ENCODE measurements around the gene SMPD2.

Gene SMPD2, protein sequence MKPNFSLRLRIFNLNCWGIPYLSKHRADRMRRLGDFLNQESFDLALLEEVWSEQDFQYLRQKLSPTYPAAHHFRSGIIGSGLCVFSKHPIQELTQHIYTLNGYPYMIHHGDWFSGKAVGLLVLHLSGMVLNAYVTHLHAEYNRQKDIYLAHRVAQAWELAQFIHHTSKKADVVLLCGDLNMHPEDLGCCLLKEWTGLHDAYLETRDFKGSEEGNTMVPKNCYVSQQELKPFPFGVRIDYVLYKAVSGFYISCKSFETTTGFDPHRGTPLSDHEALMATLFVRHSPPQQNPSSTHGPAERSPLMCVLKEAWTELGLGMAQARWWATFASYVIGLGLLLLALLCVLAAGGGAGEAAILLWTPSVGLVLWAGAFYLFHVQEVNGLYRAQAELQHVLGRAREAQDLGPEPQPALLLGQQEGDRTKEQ

DNA sequence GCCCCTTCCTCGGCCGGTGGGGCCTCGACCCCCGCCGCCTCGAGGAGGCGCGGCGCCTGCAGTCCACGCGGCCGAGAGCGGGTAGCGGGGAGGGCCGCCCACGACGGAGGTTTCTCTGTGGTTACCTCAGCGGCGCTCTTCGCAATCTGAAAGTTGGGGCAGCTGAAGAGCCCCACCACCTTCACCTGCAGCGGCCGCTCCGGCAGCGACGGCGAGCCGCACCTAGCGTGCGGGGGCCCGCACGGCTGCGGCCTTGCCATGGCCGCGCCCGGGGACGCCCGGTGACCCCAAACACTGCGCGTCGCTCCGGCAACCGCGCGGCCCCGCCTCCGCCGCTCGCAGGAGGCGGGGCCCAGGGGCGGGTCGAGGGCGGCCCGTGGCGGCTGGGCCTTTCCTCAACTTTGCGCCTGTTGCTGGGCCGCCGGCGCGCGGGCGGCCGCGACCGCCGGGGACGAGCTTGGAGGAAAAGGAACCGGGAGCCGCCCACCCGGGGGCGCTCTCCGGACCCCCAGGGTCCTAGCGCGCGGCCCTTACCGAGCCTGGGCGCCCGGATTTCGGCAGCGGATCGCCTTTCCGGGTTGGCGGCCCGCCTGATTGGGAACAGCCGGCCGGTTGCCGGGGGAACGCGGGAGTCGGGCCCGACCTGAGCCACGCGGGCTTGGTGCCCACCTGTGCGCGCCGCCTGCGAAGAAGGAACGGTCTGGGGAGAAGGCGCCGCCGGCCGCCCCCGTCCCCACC lies at the start of gene SMPD2, which contains the start of gene PPIL6:
TSS of gene SMPD2 (plus strand) at position 394 of the 738 bp plus-strand sequence. CDS start 398 bp downstream, outside the sequence.
TSS of gene PPIL6 (minus strand) at position 298 of the 738 bp plus-strand sequence. CDS start at position 260, 38 bp downstream.
- peak; percentile 76 for DNase-seq

DNA sequence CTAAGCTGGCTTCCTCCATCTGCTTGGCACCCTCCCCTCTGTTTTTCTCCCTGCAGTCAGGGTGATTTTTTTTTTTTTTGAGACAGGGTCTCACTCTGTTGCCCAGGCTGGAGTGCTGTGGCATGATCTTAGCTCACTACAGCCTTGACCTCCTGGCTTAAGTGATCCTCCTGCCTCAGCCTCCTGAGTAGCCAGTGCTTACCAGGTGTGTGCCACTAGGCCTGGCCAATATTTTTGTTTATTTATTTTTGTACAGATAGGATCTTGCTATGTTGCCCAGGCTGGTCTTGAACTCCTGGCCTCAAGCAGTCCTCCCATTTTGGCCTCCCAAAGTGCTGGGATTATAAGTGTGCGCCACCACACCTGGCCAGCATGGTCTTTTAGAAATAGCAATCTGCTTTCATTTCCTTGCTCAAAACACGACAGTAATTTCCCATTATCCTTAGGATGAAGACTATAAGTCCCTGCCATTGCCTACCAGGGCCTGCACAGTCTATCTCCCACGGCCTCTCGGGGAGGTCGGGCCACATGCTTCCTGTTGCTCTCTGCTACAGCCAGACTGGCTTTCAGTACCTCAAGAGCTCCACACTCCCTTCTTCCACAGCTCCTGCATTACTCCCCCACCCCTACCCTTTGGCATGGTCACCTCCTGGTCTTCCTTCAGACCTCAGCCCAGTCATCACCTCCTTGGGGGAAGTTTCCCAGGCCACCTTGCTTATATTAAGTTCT lies 47.2 kb upstream of the SMPD2 start:
- peak; percentile 20 for DNase-seq

DNA sequence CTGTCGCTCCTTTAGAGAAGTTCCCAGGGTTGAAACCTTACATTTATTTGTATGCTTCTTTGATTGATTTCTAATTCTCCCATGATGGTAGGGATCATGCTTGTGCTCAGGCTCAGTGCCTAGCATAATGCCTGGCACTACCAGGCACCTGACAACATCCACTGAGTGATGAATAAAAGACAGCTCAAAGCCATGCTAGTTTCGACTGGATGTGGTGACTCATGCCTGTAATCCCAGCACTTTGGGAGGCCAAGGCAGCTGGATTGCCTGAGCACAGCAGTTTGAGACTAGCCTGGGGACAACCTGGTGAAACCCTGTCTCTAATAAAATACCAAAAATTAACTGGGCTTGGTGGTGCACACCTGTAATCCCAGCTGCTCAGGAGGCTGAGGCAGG lies 46.6 kb upstream of the SMPD2 start:
- peak; percentile 79 for DNase-seq

DNA sequence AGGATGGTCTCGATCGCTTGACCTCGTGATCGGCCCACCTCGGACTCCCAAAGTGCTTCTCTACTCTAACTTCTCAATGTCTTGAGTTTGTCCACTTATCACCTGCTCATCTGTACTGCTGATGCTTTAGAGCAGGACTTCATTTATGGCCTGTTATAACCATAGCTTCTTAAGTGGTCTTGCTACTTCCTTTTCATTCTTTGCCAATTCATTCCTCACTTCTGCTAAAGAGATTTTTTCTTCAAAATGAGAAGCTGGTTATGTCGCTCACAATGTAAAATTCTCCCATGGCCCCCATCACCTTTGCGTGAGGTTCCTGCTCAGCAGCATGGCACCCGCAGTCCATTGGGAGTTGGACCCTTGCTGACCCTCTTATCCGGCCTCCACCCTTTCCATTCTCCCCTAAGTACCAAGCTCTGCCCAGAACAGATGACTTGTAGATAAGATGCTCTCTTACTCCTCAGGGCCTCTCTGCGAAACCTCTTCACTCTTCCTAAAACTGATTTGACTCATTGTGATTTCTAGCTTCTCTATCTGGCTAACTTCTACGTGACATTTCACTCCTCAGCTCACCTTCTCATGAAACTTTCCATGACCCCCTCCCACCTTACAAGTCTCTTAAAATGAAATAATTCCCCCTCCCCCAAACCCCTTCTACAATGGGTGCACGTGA lies 44.3 kb upstream of the SMPD2 start:
- DNase-seq = no peak

DNA sequence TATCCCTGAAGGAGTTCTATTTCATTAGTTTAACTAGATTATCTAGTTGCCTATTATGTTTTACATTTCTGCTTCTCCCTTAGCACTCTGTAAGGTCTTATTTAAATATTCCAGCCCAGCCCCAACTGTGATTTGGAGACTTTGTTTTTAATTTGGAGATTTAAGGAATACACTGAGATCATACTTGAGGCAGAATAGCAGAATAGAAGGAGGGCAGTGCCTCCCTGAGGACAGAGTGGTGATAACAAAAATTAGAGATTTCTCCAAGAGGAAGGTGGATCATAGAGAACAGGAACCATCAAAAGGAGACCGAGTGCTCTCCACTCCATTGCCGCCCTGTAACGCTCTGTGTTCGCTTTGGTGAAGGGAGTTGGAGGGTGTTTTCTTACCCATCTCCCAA lies 43.5 kb upstream of the SMPD2 start:
- DNase-seq = no peak

DNA sequence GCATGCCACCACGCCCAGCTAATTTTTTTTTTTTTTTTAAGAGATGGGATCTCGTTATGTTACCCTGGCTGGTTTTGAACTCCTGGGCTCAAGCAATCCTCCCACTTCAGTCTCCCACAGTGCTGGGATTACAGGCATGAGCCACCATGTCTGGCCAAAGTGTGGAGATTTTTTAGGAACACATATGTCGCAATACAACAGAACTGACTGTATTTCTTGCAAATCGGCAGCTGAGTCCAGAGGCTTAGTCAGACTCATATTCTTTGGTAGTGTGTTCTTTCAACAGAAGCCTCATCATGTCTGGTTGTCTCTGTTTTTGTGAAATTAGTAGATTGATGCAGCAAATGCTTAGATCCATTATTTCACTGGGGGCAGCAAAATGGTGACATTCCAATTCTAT lies 34.3 kb upstream of the SMPD2 start:
- peak; percentile 57 for DNase-seq

DNA sequence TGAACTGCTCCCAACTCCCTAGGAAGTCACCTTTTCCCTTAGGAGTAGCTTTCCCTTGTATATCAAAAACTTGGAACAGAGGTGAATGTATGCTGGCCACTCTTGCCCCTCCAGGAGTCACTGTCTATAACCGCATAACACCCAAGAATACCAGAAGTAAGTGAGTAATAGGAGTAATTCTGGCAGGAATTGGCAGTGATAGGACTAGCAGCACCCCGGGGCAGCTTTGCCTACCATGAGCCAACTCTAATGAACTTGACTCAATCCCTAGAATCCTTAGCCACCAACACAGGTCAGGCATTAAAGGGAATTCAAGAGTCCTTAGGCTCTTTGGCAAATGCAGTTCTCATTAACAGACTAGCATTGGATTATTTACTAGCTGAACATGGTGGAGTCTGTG lies 29.5 kb upstream of the SMPD2 start:
- DNase-seq = peak; percentile 16

DNA sequence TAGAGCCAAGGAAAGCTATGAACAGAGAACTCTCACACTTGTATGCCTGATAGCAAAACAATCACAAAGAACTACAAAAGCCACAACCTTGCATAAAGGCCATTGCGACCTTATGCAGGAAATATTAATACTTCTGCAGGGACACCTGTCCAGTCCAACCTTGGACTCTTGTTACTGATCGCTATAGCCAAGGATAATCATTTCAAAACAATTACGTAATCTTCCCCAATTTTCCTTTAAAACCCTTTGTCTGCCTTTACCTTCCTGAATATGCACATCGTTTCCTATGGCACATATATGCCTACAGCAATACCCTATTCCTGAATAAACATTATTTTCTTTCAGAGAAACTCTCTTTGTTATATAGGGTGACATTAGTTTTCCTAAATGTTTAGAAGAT lies 22.9 kb upstream of the SMPD2 start:
- DNase-seq = no peak

DNA sequence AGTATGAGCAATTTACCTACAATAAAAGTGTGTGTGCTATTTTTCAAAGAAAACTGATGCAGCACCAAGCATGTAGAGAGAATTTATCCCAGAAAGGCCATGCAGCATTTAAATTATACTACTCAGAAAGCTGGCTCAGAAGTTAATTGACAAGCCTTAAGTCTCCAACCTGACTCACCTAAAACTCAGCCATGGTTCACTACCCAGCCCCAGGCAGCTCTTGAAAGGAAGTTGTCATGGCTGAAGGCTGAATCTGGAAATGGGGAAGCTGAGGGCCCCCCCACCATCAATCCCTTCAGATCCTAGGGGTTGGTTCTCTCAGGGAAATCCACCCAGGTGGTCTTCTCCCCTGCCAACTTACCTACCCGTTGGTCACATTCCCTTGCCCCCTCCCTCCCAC lies 19.8 kb upstream of the SMPD2 start:
- peak; percentile 59 for DNase-seq

DNA sequence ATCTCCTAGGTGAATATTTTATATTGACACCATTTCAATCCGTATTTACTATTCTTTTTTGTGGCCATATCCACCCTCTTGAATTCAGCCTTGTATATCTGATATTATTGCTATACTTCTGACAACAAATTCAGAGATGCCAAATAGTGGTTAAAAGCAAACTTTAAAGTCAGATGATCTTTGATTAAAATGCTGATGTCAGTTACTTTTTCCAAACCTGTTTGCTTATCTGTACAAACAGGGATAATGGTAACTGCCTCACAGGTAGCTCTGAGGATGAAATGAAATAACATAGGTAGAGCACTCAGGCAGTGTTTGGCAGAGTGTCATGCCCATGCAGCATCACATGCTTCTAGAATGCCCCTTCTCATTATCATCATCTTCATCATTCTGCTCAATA lies 19.3 kb upstream of the SMPD2 start:
- no peak for DNase-seq

DNA sequence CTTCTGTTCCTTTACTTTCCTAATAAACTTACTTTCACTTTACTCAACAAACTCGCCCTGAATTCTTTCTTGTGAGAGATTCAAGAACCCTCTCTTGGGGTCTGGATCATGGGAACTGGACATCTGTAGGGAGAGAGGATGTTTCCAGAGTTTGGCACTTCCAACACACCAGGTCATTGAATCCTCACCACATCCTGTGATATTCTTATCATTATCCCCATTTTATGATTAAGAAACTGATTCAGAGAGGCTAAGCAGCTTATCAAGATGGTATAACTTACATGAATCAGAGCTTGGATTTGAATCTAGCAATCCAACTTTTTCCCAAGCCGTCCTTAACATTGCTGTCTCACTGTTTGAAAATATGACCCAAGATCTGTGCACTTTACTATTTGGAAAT lies 15.6 kb upstream of the SMPD2 start:
- DNase-seq = peak; percentile 70

DNA sequence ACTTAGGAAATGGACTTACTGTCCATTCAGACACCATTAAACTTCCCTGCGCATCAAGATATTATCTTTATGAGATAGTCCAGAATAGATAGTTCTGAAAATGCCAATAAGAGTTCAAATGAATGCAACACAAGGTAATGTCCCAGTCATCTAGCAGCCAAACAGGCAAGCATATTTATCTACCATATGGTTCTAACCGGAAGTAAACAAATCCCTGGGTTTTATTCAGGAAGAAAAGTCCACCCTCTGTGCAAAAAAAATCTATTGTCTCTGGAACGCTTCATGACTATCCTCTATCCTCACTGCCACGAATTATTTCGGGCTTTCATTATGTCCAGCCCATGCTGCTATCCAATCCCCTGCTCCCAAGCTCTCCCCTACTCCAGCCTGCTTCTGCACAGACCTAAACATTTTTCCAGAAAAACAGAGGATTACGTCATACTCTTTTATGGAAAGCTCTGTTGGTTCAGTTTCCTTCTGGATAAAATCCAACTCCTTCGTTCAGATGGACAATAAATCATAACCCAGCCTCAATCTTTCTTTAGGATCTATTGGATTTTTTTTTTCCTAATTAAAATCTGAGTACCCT lies 11.5 kb upstream of the SMPD2 start:
- DNase-seq = peak; percentile 70

DNA sequence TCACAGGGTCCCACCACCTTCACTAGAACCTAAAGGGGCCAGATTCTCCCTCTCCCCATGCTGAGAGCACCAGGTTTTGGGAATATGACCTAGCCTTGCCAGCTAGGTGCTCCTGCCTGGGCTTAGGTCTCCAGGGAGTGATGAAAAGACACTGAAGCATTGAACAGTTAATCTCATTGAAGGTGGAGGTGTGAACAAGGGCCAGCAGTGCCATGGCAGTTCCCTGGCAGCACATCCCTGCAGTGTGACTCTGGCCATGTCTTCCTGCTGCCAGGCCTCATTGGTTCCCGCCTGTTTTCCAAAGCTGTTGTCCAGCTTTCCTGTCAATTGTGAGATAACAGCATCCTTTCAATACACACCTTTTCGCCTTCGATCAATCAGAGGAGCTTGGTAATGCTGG lies 11.0 kb upstream of the SMPD2 start:
- DNase-seq = no peak

DNA sequence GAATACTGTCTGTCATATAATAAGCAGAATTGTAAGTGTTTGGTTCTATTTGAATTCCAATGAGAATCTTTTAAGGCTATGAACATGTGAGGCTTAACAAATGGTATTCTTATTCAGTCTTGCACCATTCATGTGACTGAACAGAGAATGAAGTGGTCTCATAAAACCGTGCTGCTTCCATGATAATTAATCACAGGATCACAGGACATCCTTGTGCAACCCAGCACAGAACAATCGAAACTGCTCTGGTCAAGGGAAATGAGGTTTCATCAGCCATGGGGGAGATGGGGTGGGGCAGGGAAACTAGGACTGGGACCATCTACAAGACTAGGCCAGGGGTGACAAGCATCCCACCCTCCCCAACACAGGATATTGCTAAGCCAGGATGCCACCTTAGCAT lies 6.1 kb upstream of the SMPD2 start:
- no peak for DNase-seq

DNA sequence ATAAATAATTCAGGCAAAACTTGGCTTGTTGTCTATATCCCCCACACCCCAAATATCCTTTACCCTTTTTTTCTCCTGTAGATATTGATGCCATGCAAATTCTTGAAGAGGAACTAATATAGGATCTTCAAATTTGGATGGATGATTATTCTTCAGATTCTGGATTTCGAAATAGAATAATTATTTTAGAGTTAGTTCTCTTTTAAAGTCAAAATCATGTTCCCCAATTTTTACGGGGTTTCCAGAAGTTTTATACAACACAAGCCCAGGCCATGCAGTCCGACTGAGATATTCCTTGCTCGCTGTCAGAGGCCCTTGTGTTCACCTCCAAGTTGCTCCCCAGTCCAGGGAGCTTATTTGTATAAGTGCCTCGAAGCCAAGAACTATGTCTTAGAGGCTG lies 4.5 kb upstream of the SMPD2 start:
- no peak for DNase-seq

DNA sequence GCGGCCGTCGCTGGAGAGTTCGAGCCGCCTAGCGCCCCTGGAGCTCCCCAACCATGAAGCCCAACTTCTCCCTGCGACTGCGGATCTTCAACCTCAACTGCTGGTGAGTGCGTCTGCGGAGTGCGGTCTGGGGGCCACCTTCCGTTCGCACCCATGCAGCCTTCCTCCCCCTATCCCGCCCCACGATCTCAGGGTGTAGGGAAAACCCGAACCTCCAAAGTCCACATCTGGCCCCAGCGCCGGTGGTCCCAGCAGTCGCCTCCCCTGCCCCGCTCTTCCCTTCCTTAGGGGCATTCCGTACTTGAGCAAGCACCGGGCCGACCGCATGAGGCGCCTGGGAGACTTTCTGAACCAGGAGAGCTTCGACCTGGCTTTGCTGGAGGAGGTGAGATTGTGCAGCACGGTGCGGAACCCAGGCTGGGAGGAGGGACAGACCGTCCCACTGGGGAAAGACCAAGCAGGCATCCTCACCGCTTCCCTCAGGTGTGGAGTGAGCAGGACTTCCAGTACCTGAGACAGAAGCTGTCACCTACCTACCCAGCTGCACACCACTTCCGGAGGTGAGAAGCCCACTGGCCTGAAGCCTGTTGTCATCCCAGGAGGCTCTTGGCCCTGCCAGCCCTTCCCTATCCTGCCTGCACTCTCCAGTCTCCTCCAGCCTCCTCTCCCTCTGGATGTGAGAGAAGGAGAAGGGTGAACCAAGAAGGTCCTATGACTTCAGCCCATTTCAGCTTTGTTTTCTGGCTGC lies 719 bp downstream of the SMPD2 start:
- DNase-seq = peak; percentile 56

DNA sequence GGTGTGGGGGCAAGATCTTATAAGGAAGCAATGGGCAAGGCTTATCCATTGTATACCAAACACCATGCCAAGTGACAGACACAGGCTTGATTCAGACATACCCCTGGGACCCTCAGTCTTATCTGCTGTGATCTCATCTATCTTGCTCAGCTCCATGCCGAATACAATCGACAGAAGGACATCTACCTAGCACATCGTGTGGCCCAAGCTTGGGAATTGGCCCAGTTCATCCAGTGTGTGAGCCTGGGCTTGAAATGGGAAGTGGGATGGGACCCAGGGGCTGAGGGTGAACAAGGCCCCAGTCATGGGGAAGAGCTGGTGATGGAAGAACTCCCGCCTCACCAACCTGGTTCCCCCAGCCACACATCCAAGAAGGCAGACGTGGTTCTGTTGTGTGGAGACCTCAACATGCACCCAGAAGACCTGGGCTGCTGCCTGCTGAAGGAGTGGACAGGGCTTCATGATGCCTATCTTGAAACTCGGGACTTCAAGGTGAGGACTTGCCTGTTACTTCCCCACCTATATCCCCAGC lies 1.9 kb downstream of the SMPD2 start:
- DNase-seq = no peak

DNA sequence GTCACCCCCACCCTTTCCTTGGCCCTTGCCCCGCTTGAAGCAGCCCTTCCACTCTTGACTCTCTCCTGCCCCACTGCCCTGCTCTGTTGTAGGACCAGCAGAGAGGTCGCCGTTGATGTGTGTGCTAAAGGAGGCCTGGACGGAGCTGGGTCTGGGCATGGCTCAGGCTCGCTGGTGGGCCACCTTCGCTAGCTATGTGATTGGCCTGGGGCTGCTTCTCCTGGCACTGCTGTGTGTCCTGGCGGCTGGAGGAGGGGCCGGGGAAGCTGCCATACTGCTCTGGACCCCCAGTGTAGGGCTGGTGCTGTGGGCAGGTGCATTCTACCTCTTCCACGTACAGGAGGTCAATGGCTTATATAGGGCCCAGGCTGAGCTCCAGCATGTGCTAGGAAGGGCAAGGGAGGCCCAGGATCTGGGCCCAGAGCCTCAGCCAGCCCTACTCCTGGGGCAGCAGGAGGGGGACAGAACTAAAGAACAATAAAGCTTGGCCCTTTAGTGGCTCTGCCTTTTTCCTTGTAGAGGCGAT lies 3.0 kb downstream of the SMPD2 start:
- no peak for DNase-seq

DNA sequence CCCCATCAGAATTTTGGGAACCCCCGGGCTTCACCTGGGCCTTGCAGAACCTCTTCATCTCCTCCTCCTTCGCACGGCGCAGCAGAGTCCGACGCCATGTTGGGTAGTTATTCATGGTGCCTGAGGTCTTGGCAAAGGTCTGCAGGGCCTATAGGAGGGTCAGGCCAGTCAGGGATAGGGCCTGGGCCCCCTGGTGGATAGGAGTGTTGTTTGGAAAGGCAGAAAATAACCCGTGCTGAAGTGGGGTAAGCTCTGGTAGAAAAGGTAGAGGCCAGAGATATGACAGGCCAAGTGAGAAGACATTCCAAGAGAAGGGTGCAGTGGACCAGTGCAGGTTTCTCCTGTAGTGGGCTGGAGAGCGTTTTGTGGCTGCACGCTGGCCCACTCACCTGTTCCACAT lies 4.9 kb downstream of the SMPD2 start:
- no peak for DNase-seq

DNA sequence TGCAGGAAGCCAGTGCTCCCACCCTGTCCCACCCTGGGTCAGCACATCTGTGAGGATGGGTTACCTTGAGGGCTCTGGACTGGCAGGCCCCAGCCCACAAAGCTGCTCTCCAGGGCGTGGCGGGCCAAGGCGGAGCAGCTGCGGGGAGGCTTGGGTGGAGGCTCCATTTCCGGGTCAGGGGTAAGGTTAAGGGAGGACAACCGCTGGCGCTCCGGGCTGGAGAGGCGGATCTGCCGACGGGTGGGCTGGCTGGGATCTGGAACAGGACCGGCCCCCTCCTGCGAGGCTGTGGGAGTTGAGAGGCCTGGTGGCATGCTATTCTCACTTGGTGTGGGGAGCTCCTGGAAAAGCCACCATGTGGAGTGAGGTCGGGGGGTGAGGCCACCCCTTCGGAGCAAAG lies 5.5 kb downstream of the SMPD2 start:
- no peak for DNase-seq

DNA sequence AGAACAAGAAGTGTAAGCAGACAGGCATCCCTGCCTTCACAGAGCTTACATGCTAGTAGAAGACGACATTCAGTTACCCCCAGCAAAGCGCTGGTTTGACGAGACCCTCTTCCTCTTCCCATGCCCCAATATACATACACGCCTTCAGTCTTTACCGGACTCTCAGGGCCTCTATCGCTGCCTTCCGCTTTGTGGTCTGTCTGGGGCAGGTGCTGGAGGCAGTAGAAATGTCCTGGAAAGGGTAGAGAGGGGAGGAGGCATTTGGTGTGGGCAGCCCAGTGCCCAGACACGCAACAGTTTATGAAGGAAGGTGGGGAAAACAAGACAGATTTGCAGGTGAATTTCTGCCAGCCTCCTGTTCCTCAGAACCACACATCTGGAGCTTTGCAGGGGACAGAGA lies 6.0 kb downstream of the SMPD2 start:
- no peak for DNase-seq

Data from NCI-H226 (cell line).